Measurements from ENCODE around the gene ZNF654. TPM values are rescaled to one million over a fixed set of nuclear protein-coding genes. Genes with fewer than 3 reads are reported as not detected.

The ZNF654 gene
- 20.7 TPM for total RNA-seq

DNA sequence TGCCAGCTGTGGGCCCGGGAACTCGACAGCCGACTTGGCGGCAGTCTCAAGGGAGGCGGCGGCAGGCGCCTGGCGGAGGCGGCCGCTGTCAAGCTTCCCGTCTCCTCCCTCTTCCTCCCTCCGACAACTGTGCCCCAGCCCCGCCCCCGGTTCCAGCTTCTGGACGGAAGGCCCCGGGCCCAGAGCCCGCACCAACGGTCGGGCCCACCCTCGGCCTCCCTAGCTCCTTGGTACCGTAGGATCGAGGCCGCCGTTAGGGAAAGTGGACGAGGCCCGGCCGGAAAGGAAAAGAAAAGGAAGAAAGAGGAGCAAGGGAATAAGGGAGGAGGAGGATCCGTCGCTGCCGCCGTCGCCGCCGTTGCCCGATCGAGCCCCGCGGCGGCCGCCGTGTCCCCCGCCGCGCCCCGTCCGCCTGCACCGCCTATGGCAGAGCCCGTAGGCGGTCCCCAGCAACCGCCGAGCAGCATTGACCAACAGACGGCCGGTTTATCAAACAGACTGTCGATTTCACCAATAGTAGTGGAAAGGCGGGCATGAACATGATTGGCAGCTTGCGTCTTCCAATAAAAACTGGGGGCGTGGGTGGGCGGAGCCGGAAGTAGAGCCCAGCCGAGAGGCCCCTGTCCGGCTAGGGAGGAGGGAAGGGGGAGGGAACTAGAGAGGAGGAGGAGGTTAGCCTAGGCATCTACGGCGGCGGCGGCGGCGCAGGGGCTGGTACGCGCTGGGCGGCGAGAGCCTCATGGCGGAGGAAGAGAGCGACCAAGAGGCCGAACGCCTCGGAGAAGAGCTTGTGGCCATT, at the start of gene ZNF654, which contains the start of gene CGGBP1:
Gene ZNF654, plus strand, starts transcription at position 675 of the 799 bp plus-strand sequence. Its CDS starts 65 bp downstream, at position 740.
Gene CGGBP1, minus strand, starts transcription at position 425 of the 799 bp plus-strand sequence. CDS start 3,029 bp downstream, outside the sequence.

DNA sequence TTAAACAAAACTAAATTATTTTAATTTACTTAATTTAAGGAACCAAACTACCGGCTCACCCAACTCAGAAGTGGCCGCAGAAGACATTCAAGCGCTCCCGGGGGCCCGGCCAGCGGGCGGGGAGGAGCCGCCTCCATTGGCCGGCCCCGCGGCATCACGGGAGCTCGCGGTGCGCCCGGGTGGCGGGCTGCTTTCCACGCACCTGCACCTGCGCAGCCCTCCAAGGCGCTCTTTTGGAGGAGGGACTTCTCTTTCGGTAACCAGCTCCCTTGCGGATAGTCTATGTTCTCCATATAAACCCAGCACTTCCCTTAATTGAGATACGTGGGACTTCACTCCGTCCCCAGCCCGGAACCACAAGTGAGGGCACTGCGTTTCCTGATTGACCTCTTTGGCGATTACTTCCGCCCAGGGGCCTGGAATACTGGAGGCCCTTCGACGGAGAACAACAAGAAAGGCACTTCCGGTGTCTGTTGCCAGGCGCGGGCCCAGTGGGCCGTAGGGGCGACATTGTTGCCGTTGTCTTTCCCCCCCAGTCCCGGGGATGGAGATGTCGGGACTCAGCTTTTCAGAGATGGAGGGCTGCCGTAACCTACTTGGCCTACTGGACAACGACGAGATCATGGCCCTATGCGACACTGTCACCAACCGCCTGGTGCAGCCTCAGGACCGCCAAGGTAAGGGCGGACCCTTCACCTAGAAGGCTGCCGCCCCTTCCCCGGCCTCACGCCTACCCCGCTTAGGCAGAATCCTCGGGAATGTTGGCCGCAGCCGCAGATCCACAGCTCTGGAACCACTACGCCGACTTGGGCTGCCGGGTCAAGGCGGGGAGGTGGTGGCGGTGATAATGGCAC, 90.7 kb downstream of the ZNF654 start, which contains the start of gene C3orf38:
Gene C3orf38, plus strand, starts transcription at position 451 of the 854 bp plus-strand sequence. Its CDS starts 94 bp downstream, at position 545.

Other genes starting within 250 kb of the ZNF654 start
- 83.8 TPM for gene CGGBP1, start 250 bp upstream of the ZNF654 start, total RNA-seq
- gene C3orf38, start 90.7 kb downstream of the ZNF654 start, total RNA-seq = 24.5 TPM